K562 (cell line): ENCODE measurements around the gene BCKDHB. TPM values are rescaled to one million over a fixed set of nuclear protein-coding genes. Genes with fewer than 3 reads are reported as not detected.

Source experiments
- BHLHE40 ChIP-seq: IDR thresholded peaks from 2 replicates; pipeline ENCODE4 v1.6.1; 2011; ENCODE audit warnings: low read length, improper control_type of control experiment
- CC2D1A ChIP-seq: fragments of 450-650 bp; IDR thresholded peaks from 2 replicates; pipeline ENCODE4 v1.6.1; 2017; ENCODE audit warnings: mild to moderate bottlenecking
- FOXK2 ChIP-seq, 2 experiments: fragments of 450-650 bp; IDR thresholded peaks in 1 of 2; conservative IDR thresholded peaks in 1 of 2; 2 replicates each; pipeline ENCODE4 v1.6.1; 2016; ENCODE audit warnings: low read depth in 2 of 2, mild to moderate bottlenecking in 1 of 2
- GATA2 ChIP-seq: sonication (generic); formaldehyde crosslinking; IDR thresholded peaks from 2 replicates; pipeline ENCODE4 v1.4.0; 2020; ENCODE audit warnings: mild to moderate bottlenecking, missing genetic modification reagents
- HDAC1 ChIP-seq, 2 experiments: fragments of 450-650 bp; IDR thresholded peaks; 2 replicates each; pipeline ENCODE4 v1.6.1; 2016 to 2017; ENCODE audit warnings: inconsistent platforms in 1 of 2, mild to moderate bottlenecking in 1 of 2, moderate library complexity in 1 of 2
- MAZ ChIP-seq, 2 experiments: fragments of 450-650 bp in 1 of 2; sonication (generic) in 1 of 2; formaldehyde crosslinking; IDR thresholded peaks in 1 of 2; conservative IDR thresholded peaks in 1 of 2; 2 replicates each; pipeline versions ENCODE4 v1.4.0 to v1.5.0; 2020; ENCODE audit warnings: mild to moderate bottlenecking in 1 of 2, missing genetic modification reagents in 1 of 2
- MNT ChIP-seq, 2 experiments: fragments of 450-650 bp; conservative IDR thresholded peaks; 2 replicates each; pipeline ENCODE4 v1.6.1; 2017; ENCODE audit warnings: mild to moderate bottlenecking in 2 of 2, moderate library complexity in 2 of 2
- NFE2 ChIP-seq: IDR thresholded peaks from 2 replicates; pipeline ENCODE4 v1.6.1; 2014; ENCODE audit warnings: antibody characterized with exemption, low read depth
- NFIC ChIP-seq: fragments of 450-650 bp; IDR thresholded peaks from 2 replicates; pipeline ENCODE4 v1.6.1; 2017; ENCODE audit warnings: mild to moderate bottlenecking, inconsistent platforms
- PBX2 ChIP-seq, 2 experiments: IDR thresholded peaks in 1 of 2; conservative IDR thresholded peaks in 1 of 2; 2 replicates each; pipeline ENCODE4 v1.6.1; 2016; ENCODE audit warnings: low read depth in 2 of 2, mild to moderate bottlenecking in 1 of 2, missing compliant biosample characterization in 1 of 2, missing genetic modification characterization in 1 of 2, moderate library complexity in 1 of 2
- PML ChIP-seq: IDR thresholded peaks from 2 replicates; pipeline ENCODE4 v1.6.1; 2012; ENCODE audit warnings: low read length, inconsistent platforms
- POLR2AphosphoS5 ChIP-seq: IDR thresholded peaks from 2 replicates; pipeline ENCODE4 v1.6.1; 2011; ENCODE audit warnings: mild to moderate bottlenecking, low read depth, low read length, moderate library complexity; ENCODE audit not compliant: control insufficient read depth, insufficient read depth
- ZNF740 ChIP-seq, 3 experiments: fragments of 200-800 bp in 1 of 3; sonication (Bioruptor generic) in 1 of 3; sonication (generic) in 1 of 3; formaldehyde crosslinking in 1 of 3; IDR thresholded peaks; 2 replicates each; pipeline versions ENCODE4 v1.6.1 to v1.8.0; 2016 to 2022; ENCODE audit warnings: mild to moderate bottlenecking in 2 of 3, missing compliant biosample characterization in 2 of 3, missing genetic modification characterization in 2 of 3, missing genetic modification reagents in 1 of 3
- ZNF766 ChIP-seq: fragments of 200-800 bp; sonication (Bioruptor generic); conservative IDR thresholded peaks from 2 replicates; pipeline ENCODE4 v1.6.1; 2016; ENCODE audit warnings: missing genetic modification characterization, missing compliant biosample characterization
- polyA plus RNA-seq, 8 experiments: library from polyadenylated mRNA; depleted of rRNA in 4 of 8; stranded (reverse) in 5 of 8; unstranded in 3 of 8; fragments of >200 nt; fragmentation: Nextera tagmentation in 2 of 8; fragmentation: Illumina TruSeq in 1 of 8; extraction: Ambion mirVana in 2 of 8; extraction: Trizol in 1 of 8; gene quantifications; 2 replicates each; pipeline versions ENCODE4 v1.2.1 to v1.2.3, GENCODE V29; 2011 to 2014; ENCODE audit warnings: inconsistent platforms in 1 of 8, missing spikeins in 1 of 8
- total RNA-seq, 7 experiments: library from RNA; depleted of rRNA in 6 of 7; stranded (reverse); fragments of >200 nt in 6 of 7; fragmentation: Illumina TruSeq in 2 of 7; extraction: Trizol in 2 of 7; gene quantifications; 2 replicates each; pipeline versions ENCODE4 v1.2.1 to v1.2.3, GENCODE V29; 2011 to 2021; ENCODE audit warnings: low replicate concordance in 1 of 7
- TF ChIP-seq, protein P1 (sequence below): fragments of 450-650 bp; conservative IDR thresholded peaks from 2 replicates; pipeline ENCODE4 v1.6.1; 2016; ENCODE audit warnings: missing genetic modification characterization, low read depth, mild to moderate bottlenecking, control low read depth, missing compliant biosample characterization

Gene BCKDHB
- total and polyA plus RNA-seq, 9 of the 15 experiments (the other 6 are each of a cell fraction or from before 2014, with no cell fraction given): 4.1 to 23.7 (median 7.5) TPM

GRCh38 chr6:80250391-80250997 lies 144.0 kb downstream of the BCKDHB start (continued):
- TF ChIP-seq MAZ (CRISPR knock-in tag; conservative IDR thresholded peaks at IDR 0.05 in 1 of 2, IDR thresholded peaks at IDR 0.05 in 1 of 2) (peak in 1 of 2 experiments; percentile 57; a peak in 1 of 4 replicates), FOXK2 (conservative IDR thresholded peaks at IDR 0.05 in 1 of 2, IDR thresholded peaks at IDR 0.05 in 1 of 2; ENCODE audit: low read depth in 2 of 2) (peak; percentile 50 to 66; a peak in 2 of 4 replicates), PML (peak; percentile 72), HDAC1 (IDR thresholded peaks at IDR 0.05) (peak in 1 of 2 experiments; percentile 89; a peak in 2 of 4 replicates), POLR2AphosphoS5 (peak; percentile 80), GATA2 (CRISPR knock-in tag) (peak; percentile 56; the same call in 1 of the 2 replicates), CC2D1A (peak; percentile 78; the same call in 1 of the 2 replicates), ZNF766 (CRISPR knock-in tag) (peak; percentile 86), NFIC (peak; percentile 70), MNT (conservative IDR thresholded peaks at IDR 0.05) (peak; percentile 17 to 47; a peak in 1 of 4 replicates), NFE2 (peak; percentile 92), PBX2 (CRISPR knock-in tag; IDR thresholded peaks at IDR 0.05; ENCODE audit: low read depth) (no peak), PBX2 (tag; conservative IDR thresholded peaks at IDR 0.05; ENCODE audit: low read depth) (peak; percentile 82), ZNF740 (CRISPR knock-in tag; IDR thresholded peaks at IDR 0.05) (no peak), ZNF740 (tag; IDR thresholded peaks at IDR 0.05) (no peak), BHLHE40 (0 out of 2 replicates have a peak, but pooled peaks have one; percentile 17)
- TF ChIP-seq, protein P1, sequence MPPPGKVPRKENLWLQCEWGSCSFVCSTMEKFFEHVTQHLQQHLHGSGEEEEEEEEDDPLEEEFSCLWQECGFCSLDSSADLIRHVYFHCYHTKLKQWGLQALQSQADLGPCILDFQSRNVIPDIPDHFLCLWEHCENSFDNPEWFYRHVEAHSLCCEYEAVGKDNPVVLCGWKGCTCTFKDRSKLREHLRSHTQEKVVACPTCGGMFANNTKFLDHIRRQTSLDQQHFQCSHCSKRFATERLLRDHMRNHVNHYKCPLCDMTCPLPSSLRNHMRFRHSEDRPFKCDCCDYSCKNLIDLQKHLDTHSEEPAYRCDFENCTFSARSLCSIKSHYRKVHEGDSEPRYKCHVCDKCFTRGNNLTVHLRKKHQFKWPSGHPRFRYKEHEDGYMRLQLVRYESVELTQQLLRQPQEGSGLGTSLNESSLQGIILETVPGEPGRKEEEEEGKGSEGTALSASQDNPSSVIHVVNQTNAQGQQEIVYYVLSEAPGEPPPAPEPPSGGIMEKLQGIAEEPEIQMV (tag): no peak
